ENCODE results near the gene PRKG2. TPM values are rescaled to one million over a fixed set of nuclear protein-coding genes. Genes with fewer than 3 reads are reported as not detected.

The PRKG2 gene
- total and polyA plus RNA-seq, 10 of the 15 experiments (the other 5 are each of a cell fraction or from before 2014, with no cell fraction given) = not detected

- ChIA-PET POLR2A (no interaction called here), CTCF (no interaction called here), SMC1A (ENCODE audit: uncharacterized antibody, unreplicated experiment) (interaction anchor here (0.9 kb wide), 1 partner anchor 759 kb away, joined by 3 read pairs; no protein-coding TSS in a partner anchor), RAD21 (ENCODE audit: unreplicated experiment) (no interaction called here)
- DNase-seq (ENCODE audit: low read depth, low spot score) = no peak
- no peak for TF ChIP-seq KAT2A (conservative IDR thresholded peaks at IDR 0.05; ENCODE audit: control insufficient read depth, low read depth, low read length)
- no peak for TF ChIP-seq BHLHE40 (IDR thresholded peaks at IDR 0.05; ENCODE audit: borderline replicate concordance in 1 of 2, low read depth in 2 of 2, low read length in 1 of 2)
- TF ChIP-seq MXI1 (IDR thresholded peaks at IDR 0.05; ENCODE audit: low read depth, low read length) = no peak
- no peak for TF ChIP-seq RAD21 (IDR thresholded peaks at IDR 0.05; ENCODE audit: insufficient read depth, low read depth, low read length)
- TF ChIP-seq SUZ12 (IDR thresholded peaks at IDR 0.05; ENCODE audit: unreplicated experiment) = no peak
- no peak for TF ChIP-seq WRNIP1 (IDR thresholded peaks at IDR 0.05; ENCODE audit: borderline replicate concordance, low read depth, low read length)
- TF ChIP-seq, protein P1, sequence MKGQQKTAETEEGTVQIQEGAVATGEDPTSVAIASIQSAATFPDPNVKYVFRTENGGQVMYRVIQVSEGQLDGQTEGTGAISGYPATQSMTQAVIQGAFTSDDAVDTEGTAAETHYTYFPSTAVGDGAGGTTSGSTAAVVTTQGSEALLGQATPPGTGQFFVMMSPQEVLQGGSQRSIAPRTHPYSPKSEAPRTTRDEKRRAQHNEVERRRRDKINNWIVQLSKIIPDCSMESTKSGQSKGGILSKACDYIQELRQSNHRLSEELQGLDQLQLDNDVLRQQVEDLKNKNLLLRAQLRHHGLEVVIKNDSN (IDR thresholded peaks at IDR 0.05; ENCODE audit: borderline replicate concordance, extremely low read length, insufficient read depth, low read depth, low read length) = no peak
- TF ChIP-seq, protein P2, sequence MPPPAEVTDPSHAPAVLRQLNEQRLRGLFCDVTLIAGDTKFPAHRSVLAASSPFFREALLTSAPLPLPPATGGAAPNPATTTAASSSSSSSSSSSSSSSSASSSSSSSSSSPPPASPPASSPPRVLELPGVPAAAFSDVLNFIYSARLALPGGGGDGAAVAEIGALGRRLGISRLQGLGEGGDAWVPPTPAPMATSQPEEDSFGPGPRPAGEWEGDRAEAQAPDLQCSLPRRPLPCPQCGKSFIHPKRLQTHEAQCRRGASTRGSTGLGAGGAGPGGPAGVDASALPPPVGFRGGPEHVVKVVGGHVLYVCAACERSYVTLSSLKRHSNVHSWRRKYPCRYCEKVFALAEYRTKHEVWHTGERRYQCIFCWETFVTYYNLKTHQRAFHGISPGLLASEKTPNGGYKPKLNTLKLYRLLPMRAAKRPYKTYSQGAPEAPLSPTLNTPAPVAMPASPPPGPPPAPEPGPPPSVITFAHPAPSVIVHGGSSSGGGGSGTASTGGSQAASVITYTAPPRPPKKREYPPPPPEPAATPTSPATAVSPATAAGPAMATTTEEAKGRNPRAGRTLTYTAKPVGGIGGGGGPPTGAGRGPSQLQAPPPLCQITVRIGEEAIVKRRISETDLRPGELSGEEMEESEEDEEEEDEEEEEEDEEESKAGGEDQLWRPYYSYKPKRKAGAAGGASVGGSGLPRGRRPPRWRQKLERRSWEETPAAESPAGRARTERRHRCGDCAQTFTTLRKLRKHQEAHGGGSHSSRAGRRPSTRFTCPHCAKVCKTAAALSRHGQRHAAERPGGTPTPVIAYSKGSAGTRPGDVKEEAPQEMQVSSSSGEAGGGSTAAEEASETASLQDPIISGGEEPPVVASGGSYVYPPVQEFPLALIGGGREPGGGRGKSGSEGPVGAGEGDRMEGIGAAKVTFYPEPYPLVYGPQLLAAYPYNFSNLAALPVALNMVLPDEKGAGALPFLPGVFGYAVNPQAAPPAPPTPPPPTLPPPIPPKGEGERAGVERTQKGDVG (CRISPR knock-in tag; IDR thresholded peaks at IDR 0.05) = no peak
- no peak for TF ChIP-seq POU2F2 (IDR thresholded peaks at IDR 0.05; ENCODE audit: borderline replicate concordance, low read depth, low read length)
- no peak for TF ChIP-seq SMC3 (IDR thresholded peaks at IDR 0.05; ENCODE audit: borderline replicate concordance, low read length)
- no peak for TF ChIP-seq CHD2 (IDR thresholded peaks at IDR 0.05; ENCODE audit: borderline replicate concordance, low read depth, low read length)
- TF ChIP-seq, protein P3, sequence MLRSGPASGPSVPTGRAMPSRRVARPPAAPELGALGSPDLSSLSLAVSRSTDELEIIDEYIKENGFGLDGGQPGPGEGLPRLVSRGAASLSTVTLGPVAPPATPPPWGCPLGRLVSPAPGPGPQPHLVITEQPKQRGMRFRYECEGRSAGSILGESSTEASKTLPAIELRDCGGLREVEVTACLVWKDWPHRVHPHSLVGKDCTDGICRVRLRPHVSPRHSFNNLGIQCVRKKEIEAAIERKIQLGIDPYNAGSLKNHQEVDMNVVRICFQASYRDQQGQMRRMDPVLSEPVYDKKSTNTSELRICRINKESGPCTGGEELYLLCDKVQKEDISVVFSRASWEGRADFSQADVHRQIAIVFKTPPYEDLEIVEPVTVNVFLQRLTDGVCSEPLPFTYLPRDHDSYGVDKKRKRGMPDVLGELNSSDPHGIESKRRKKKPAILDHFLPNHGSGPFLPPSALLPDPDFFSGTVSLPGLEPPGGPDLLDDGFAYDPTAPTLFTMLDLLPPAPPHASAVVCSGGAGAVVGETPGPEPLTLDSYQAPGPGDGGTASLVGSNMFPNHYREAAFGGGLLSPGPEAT (IDR thresholded peaks at IDR 0.05; ENCODE audit: low read depth) = no peak
- no peak overlapping the region for H3K9ac ChIP-seq (ENCODE audit: control insufficient read depth, insufficient read depth, low read length)
- no peaks in the 10 kb centered on the region for H3K79me2 ChIP-seq (ENCODE audit: control insufficient read depth, insufficient read depth, low read length)
- 59% methylated on average over 5 of the region's 5 CpGs for WGBS (ENCODE audit: insufficient coverage, insufficient replicate concordance, low lambda C conversion rate, missing lambda C conversion rate)
- ATAC-seq = no peak
- no peak overlapping the region for H3K27ac ChIP-seq (ENCODE audit: control insufficient read depth, insufficient read depth)
- no peak overlapping the region for H2AFZ ChIP-seq (ENCODE audit: control insufficient read depth, low read depth, low read length)
- no peaks in the 10 kb centered on the region for H3K36me3 ChIP-seq (ENCODE audit: control insufficient read depth in 2 of 2, insufficient read depth in 2 of 2, low read length in 1 of 2)
- in situ Hi-C loops (cut with MboI) (no loop called here), intact Hi-C loops (cut with micrococcal nuclease; ENCODE audit: unreplicated experiment) (no loop called here)
- no peak for FAIRE-seq
- no TSS peak for BruUV-seq (replicated peaks)
- no peaks in the 10 kb centered on the region for H3K27me3 ChIP-seq (replicated peaks in 1 of 2; ENCODE audit: control insufficient read depth in 2 of 2, insufficient read depth in 2 of 2, low read length in 1 of 2)
- no peaks in the 10 kb centered on the region for H3K9me3 ChIP-seq (replicated peaks; ENCODE audit: control insufficient read depth, insufficient read depth, low read length)
- no peaks in the 10 kb centered on the region for H3K4me1 ChIP-seq (ENCODE audit: control insufficient read depth, insufficient read depth, low read length)
- no peak overlapping the region for H3K4me3 ChIP-seq
- no peaks in the 10 kb centered on the region for H4K20me1 ChIP-seq (ENCODE audit: control insufficient read depth, insufficient read depth)
- no peak overlapping the region for H3K4me2 ChIP-seq (ENCODE audit: control insufficient read depth, insufficient read depth)
Observed at GRCh38 chr4:81120055-81120454, 95.0 kb downstream of the PRKG2 start.
